BE2C (cell line): ENCODE data around the gene KLF15.
A peak's percentile ranks its signal among the peaks of the same experiment; 100 is the strongest.

Source experiments
- DNase-seq: peaks from one replicate; pipeline ENCODE4 v3.0.0-alpha.2; 2020
- H3K27me3 ChIP-seq: fragments of 250-450 bp; sonication (Bioruptor Pico); 2 replicates; pipeline ENCODE4 v1.5.1; 2020; ENCODE audit warnings: mild to moderate bottlenecking
- H3K36me3 ChIP-seq: fragments of 250-450 bp; sonication (Bioruptor Pico); 2 replicates; pipeline ENCODE4 v1.5.1; 2020; ENCODE audit warnings: mild to moderate bottlenecking
- H3K4me1 ChIP-seq: fragments of 250-450 bp; sonication (Bioruptor Pico); 2 replicates; pipeline ENCODE4 v1.5.1; 2020
- H3K4me3 ChIP-seq: 2 replicates; pipeline ENCODE4 v1.5.1; 2011; ENCODE audit warnings: low read depth, low read length
- H3K9me3 ChIP-seq: fragments of 250-450 bp; sonication (Bioruptor Pico); 2 replicates; pipeline ENCODE4 v1.5.1; 2020
- CTCF ChIP-seq: IDR thresholded peaks from 2 replicates; pipeline ENCODE4 v1.5.1; 2012; ENCODE audit warnings: mild to moderate bottlenecking, low read depth, low read length

KLF15 gene

DNA sequence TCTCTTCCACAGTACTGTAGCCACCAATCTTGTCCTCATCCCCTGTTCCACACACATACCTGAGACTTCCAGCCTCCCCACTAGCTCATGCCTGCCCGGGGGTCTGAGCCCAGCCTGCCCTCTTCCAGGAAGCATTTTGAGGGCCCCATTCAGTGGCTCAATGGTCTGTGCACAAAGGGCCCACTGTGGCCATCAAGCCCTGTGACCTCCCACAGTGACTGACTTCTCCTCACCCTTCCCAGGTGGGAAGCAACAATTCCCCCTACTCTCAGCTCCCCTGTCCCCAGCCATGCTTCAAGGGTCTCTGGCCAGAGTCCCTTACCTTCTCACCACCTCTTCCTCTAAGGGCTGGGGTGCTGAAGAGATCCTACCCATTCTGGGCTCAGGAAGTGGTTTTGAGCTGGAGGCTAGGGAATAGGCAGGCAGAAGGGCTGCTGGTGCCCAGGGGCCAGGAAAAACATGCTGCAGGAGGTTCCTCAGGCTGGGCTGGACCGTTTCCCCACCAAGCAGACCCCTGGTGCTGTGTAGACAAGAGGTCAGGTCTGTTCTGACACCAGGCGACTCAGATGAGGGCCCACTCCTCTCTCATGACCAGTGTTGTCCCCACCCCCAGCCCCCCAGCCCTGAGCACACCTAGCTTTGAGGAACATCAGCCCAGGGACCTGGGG lies 3.0 kb upstream of the KLF15 start:
- Histone ChIP-seq H3K27me3 (peaks cover 3% of the 10 kb centered on the region; the same call in 1 of the 2 replicates), H3K9me3 (no peaks in the 10 kb centered on the region), H3K36me3 (no peaks in the 10 kb centered on the region), H3K4me3 (no peak overlapping the region), H3K4me1 (peaks cover 4% of the 10 kb centered on the region)
- peak; percentile 1 for DNase-seq
- no peak for TF ChIP-seq CTCF

- no peaks in the 10 kb centered on the region for H3K36me3 ChIP-seq
Measured at GRCh38 chr3:126358816-126359181, 1.6 kb upstream of the KLF15 start.

DNA sequence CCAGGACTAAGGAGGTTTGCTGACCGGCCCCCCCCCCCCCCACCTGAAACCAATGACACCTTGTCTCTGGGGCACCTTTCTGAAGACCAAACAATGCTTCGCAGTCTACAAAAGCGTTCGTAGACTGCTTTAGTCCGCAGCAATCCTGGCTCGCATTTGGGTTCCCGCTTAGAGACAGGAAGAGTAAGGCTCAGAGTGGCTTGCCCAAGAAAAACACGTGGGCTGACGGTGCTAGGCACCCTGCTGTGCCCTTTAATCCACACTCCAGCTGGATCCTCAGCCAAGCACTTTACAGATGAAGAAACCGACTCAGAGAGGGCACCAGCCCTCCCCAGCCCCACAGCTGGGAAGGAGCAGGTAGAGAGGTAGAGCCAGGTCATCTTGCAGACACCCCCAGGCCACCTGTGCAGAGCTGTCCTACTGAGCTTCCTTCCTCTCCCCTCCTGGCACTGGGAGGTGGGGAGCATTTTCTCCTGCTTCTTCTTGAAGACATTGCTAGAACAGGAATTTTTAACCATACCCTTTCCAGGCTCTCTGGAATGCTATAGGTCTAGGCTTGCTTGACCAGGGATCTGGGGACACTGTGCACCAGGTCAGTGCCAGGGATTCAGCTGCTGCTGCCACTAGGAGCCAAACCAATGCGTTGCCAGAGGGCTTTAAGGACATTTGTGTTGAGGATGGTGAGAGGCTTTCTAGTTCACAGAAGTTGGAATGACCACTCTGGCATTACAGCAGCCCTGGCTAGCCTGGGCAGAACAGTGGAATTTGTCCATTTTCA lies 1.0 kb upstream of the KLF15 start:
- H3K4me3 ChIP-seq = peak overlapping the region; percentile 75
- DNase-seq = no peak

More at GRCh38 chr3:126358816-126359181, 1.6 kb upstream of the KLF15 start:
- no peaks in the 10 kb centered on the region for H3K9me3 ChIP-seq
- peak; percentile 2 for DNase-seq
- no peak for TF ChIP-seq CTCF
- H3K27me3 ChIP-seq = peaks cover 3% of the 10 kb centered on the region; the same call in 1 of the 2 replicates
- no peak overlapping the region for H3K4me3 ChIP-seq
- peaks cover 8% of the 10 kb centered on the region for H3K4me1 ChIP-seq

GRCh38 chr3:126356373-126357264 lies 589 bp downstream of the KLF15 start:
- Histone ChIP-seq H3K4me1 (peaks cover 8% of the 10 kb centered on the region), H3K9me3 (no peaks in the 10 kb centered on the region), H3K4me3 (peak overlapping the region; percentile 87), H3K36me3 (no peaks in the 10 kb centered on the region), H3K27me3 (peaks cover 3% of the 10 kb centered on the region; the same call in 1 of the 2 replicates)
- no peak for TF ChIP-seq CTCF
- peak; percentile 62 for DNase-seq

More for the DNA sequence above, 1.0 kb upstream of the KLF15 start:
- no peak for TF ChIP-seq CTCF
- H3K27me3 ChIP-seq = peaks cover 3% of the 10 kb centered on the region; the same call in 1 of the 2 replicates
- no peaks in the 10 kb centered on the region for H3K36me3 ChIP-seq
- H3K9me3 ChIP-seq = no peaks in the 10 kb centered on the region
- peaks cover 8% of the 10 kb centered on the region for H3K4me1 ChIP-seq

- Histone ChIP-seq H3K4me3 (peak overlapping the region; percentile 87), H3K36me3 (no peaks in the 10 kb centered on the region), H3K27me3 (peaks cover 3% of the 10 kb centered on the region; the same call in 1 of the 2 replicates), H3K9me3 (no peaks in the 10 kb centered on the region), H3K4me1 (peaks cover 8% of the 10 kb centered on the region)
- no peak for TF ChIP-seq CTCF
- DNase-seq = peak; percentile 98
Measured at GRCh38 chr3:126355777-126356372, 1.3 kb downstream of the KLF15 start.
